ENCODE measurements around the gene ARHGEF19. TPM values are rescaled to one million over a fixed set of nuclear protein-coding genes. Genes with fewer than 3 reads are reported as not detected.

The ARHGEF19 gene
- total and polyA plus RNA-seq, 9 of the 15 experiments (the other 6 are each of a cell fraction or from before 2014, with no cell fraction given), result 0.73 to 21.0 (median 5.2) TPM

- POLR2A ChIA-PET, result interaction anchor here (0.6 to 1.6 kb wide), 12 partner anchors 11 to 546 kb away, joined by 3 to 6 read pairs (median 4); no protein-coding TSS in a partner anchor
- 60% methylated on average over 17 of the region's 17 CpGs for WGBS (ENCODE audit: insufficient coverage, low coverage, missing lambda C conversion rate)
- no peak overlapping the region for H2AFZ ChIP-seq (ENCODE audit: low read depth, low read length)
- H4K20me1 ChIP-seq (replicated peaks; ENCODE audit: control insufficient read depth, insufficient read depth, low read length), result no peaks in the 10 kb centered on the region
- DNase-seq (ENCODE audit: extremely low read depth in 1 of 4, low spot score in 3 of 4) (no peak), ATAC-seq (no peak), FAIRE-seq (no peak)
- H3K9me3 ChIP-seq (replicated peaks; ENCODE audit: control insufficient read depth, insufficient read depth, low read depth, low read length), result no peaks in the 10 kb centered on the region
- no peak overlapping the region for H3K4me2 ChIP-seq (ENCODE audit: insufficient read depth, low read length)
- TF ChIP-seq MCM3 (IDR thresholded peaks at IDR 0.05) (no peak), POLR2G (IDR thresholded peaks at IDR 0.05; ENCODE audit: low read depth, low read length) (peak; percentile 68), RBM22 (IDR thresholded peaks at IDR 0.05; ENCODE audit: low read depth, low read length, poor library complexity, severe bottlenecking) (peak; percentile 79), NRF1 (conservative IDR thresholded peaks at IDR 0.05 in 1 of 2, IDR thresholded peaks at IDR 0.05 in 1 of 2) (no peak)
- H3K9me1 ChIP-seq (ENCODE audit: control insufficient read depth, insufficient read depth, low read length), result no peaks in the 10 kb centered on the region
- H3K4me3 ChIP-seq, result no peak overlapping the region
- in situ Hi-C loops (cut with MboI) (loop anchor here (5.0 kb wide), 1 partner anchor 160 kb away; no protein-coding TSS in a partner anchor), intact Hi-C loops (cut with micrococcal nuclease) (no loop called here)
- peaks cover 9 to 28% of the 10 kb centered on the region in 2 experiments for H3K4me1 ChIP-seq (replicated peaks in 1 of 2; ENCODE audit: control insufficient read depth in 2 of 2, insufficient read depth in 2 of 2, low read length in 2 of 2)
- no TSS peak for BruUV-seq (replicated peaks)
- peak overlapping the region in 1 of 2 experiments; percentile 72; a peak in 2 of 4 replicates for H3K9ac ChIP-seq (ENCODE audit: insufficient read depth in 1 of 2, low read depth in 2 of 2, low read length in 2 of 2)
- CTCF ChIA-PET (ENCODE audit: low intra/inter-chr PET ratio), result interaction anchor here (2.7 kb wide), 1 partner anchor 164 kb away, joined by 38 read pairs; no protein-coding TSS in a partner anchor
- peaks cover 10% of the 10 kb centered on the region for H3K36me3 ChIP-seq (ENCODE audit: control insufficient read depth, insufficient read depth, low read length)
- H3K79me2 ChIP-seq (ENCODE audit: control insufficient read depth, insufficient read depth, low read length), result no peaks in the 10 kb centered on the region
- no peak overlapping the region for H3K27ac ChIP-seq (ENCODE audit: extremely low read depth, low read depth, low read length)
- H3K27me3 ChIP-seq (ENCODE audit: control insufficient read depth in 2 of 2, insufficient read depth in 2 of 2, low read length in 2 of 2), result no peaks in the 10 kb centered on the region
Measured at GRCh38 chr1:16242556-16243214, 30.2 kb upstream of the ARHGEF19 start.

Measured in K562 (cell line).